K562 (cell line): ENCODE results near the gene CDKN1B. TPM values are rescaled to one million over a fixed set of nuclear protein-coding genes. Genes with fewer than 3 reads are reported as not detected.

Experiments used
- ATAC-seq: fragments of 200-7000 bp; cut with Tn5 transposase; 3 replicates; pipeline ENCODE4 v1.9.1; 2020; ENCODE audit warnings: moderate library complexity
- BruUV-seq: library from RNA; stranded (reverse); fragments of 400-500 nt; replicated peaks from 2 replicates; lab custom pipeline; 2021; lab: Mats Ljungman, UMichigan
- CTCF ChIA-PET: fragments of 300-600 bp; formaldehyde crosslinking; extraction: SDS; loops from one replicate; lab custom pipeline; 2021; ENCODE audit warnings: low intra/inter-chr PET ratio; lab: Yijun Ruan, JAX
- POLR2A ChIA-PET: fragments of 300-600, 350-650 bp; sonication (Branson Sonifier 250); formaldehyde crosslinking; extraction: SDS; loops from one replicate; lab custom pipeline; 2021; ENCODE audit warnings: antibody characterized with exemption, inconsistent platforms; lab: Yijun Ruan, JAX
- DNase-seq, 4 experiments: peaks; one replicate each; pipeline versions ENCODE4 v3.0.0 to v3.0.0-alpha.2; 2011 to 2018; ENCODE audit warnings: low spot score in 3 of 4, mixed read lengths in 3 of 4; ENCODE audit errors: extremely low read depth in 1 of 4
- FAIRE-seq: peaks from 2 replicates; lab custom pipeline; 2011; peaks lifted over from hg19 to GRCh38; lab: Jason Lieb, UNC
- H2AFZ ChIP-seq: 2 replicates; pipeline ENCODE4 v1.6.0; 2011; ENCODE audit warnings: low read depth, low read length, control low read depth, inconsistent platforms
- H3K27ac ChIP-seq: fragments of 200-600 bp; 3 replicates; pipeline ENCODE4 v1.8.0; 2011; ENCODE audit warnings: low read depth, mild to moderate bottlenecking, control low read depth, inconsistent platforms, low read length, moderate library complexity, mixed read lengths; ENCODE audit errors: extremely low read depth
- H3K27me3 ChIP-seq, 2 experiments: fragments of 300-600 bp in 1 of 2; 2 replicates in 1 of 2; 3 replicates in 1 of 2; pipeline versions ENCODE4 v1.6.0 to v1.8.0; 2011; ENCODE audit warnings: inconsistent platforms in 2 of 2, low read length in 2 of 2, mild to moderate bottlenecking in 1 of 2, mixed read lengths in 1 of 2, moderate library complexity in 1 of 2; ENCODE audit not compliant: control insufficient read depth in 2 of 2, insufficient read depth in 2 of 2
- H3K36me3 ChIP-seq: fragments of 300-600 bp; 3 replicates; pipeline ENCODE4 v1.8.0; 2011; ENCODE audit warnings: mild to moderate bottlenecking, low read length, inconsistent platforms; ENCODE audit not compliant: control insufficient read depth, insufficient read depth
- H3K4me1 ChIP-seq, 2 experiments: fragments of 200-600 bp in 1 of 2; replicated peaks in 1 of 2; 2 replicates in 1 of 2; 3 replicates in 1 of 2; pipeline versions ENCODE4 v1.5.1 to v1.8.0; 2011; ENCODE audit warnings: inconsistent platforms in 2 of 2, low read length in 2 of 2, mild to moderate bottlenecking in 1 of 2, mixed read lengths in 1 of 2, moderate library complexity in 1 of 2; ENCODE audit not compliant: control insufficient read depth in 2 of 2, insufficient read depth in 2 of 2
- H3K4me2 ChIP-seq: 2 replicates; pipeline ENCODE4 v1.6.1; 2011; ENCODE audit warnings: low read length, control low read depth, inconsistent platforms, mixed read lengths; ENCODE audit not compliant: insufficient read depth
- H3K4me3 ChIP-seq: fragments of 200-600 bp; sonication (generic), shearing (Covaris generic); 2 replicates; pipeline ENCODE4 v1.5.1; 2016; ENCODE audit warnings: control low read depth, inconsistent platforms
- H3K79me2 ChIP-seq: fragments of 200-600 bp; 3 replicates; pipeline ENCODE4 v1.8.0; 2011; ENCODE audit warnings: low read length, inconsistent platforms; ENCODE audit not compliant: control insufficient read depth, insufficient read depth
- H3K9ac ChIP-seq, 2 experiments: 2 replicates each; pipeline versions ENCODE4 v1.6.0 to v1.6.1; 2011; ENCODE audit warnings: low read depth in 2 of 2, low read length in 2 of 2, control low read depth in 1 of 2, inconsistent platforms in 1 of 2, mild to moderate bottlenecking in 1 of 2, mixed read lengths in 1 of 2; ENCODE audit not compliant: insufficient read depth in 1 of 2
- H3K9me1 ChIP-seq: one replicate; pipeline ENCODE4 v1.6.0; 2011; ENCODE audit warnings: inconsistent platforms, mild to moderate bottlenecking, low read length, moderate library complexity; ENCODE audit not compliant: control insufficient read depth, insufficient read depth
- H3K9me3 ChIP-seq: replicated peaks from 2 replicates; pipeline ENCODE4 v1.5.1; 2011; ENCODE audit warnings: low read depth, low read length, inconsistent platforms; ENCODE audit not compliant: control insufficient read depth, insufficient read depth
- H4K20me1 ChIP-seq: replicated peaks from 2 replicates; pipeline ENCODE4 v1.6.1; 2011; ENCODE audit warnings: low read length, inconsistent platforms, mixed read lengths; ENCODE audit not compliant: control insufficient read depth, insufficient read depth
- CHD2 ChIP-seq: IDR thresholded peaks from 2 replicates; pipeline ENCODE4 v1.6.1; 2011; ENCODE audit warnings: low read depth, low read length
- FOXM1 ChIP-seq, 2 experiments: fragments of 450-650 bp in 1 of 2; sonication (generic) in 1 of 2; formaldehyde crosslinking in 1 of 2; IDR thresholded peaks; 2 replicates each; pipeline versions ENCODE4 v1.6.1 to v1.9.0; 2017 to 2022; ENCODE audit warnings: low read depth in 2 of 2, mild to moderate bottlenecking in 2 of 2, missing genetic modification reagents in 1 of 2, moderate library complexity in 1 of 2
- HDAC3 ChIP-seq: fragments of 450-650 bp; IDR thresholded peaks from 2 replicates; pipeline ENCODE4 v1.6.1; 2018; ENCODE audit warnings: borderline replicate concordance, mild to moderate bottlenecking, moderate library complexity; ENCODE audit not compliant: partially characterized antibody
- SIN3B ChIP-seq: fragments of 450-650 bp; IDR thresholded peaks from 2 replicates; pipeline ENCODE4 v1.6.1; 2017; ENCODE audit warnings: low read depth, mild to moderate bottlenecking, moderate library complexity
- SIX5 ChIP-seq, 2 experiments: IDR thresholded peaks; 2 replicates each; pipeline ENCODE4 v1.6.1; 2011; ENCODE audit warnings: low read length in 2 of 2, borderline replicate concordance in 1 of 2, low read depth in 1 of 2, mild to moderate bottlenecking in 1 of 2, moderate library complexity in 1 of 2; ENCODE audit not compliant: insufficient read depth in 1 of 2
- ZNF79 ChIP-seq: fragments of 250-450 bp; sonication (Bioruptor Pico); IDR thresholded peaks from 2 replicates; pipeline ENCODE4 v1.4.0; 2020; ENCODE audit warnings: low read depth, mild to moderate bottlenecking, moderate library complexity
- WGBS: fragments of 100-300 bp; shearing (Covaris generic); methylation state at CpG from one replicate; pipeline ENCODE4 v1.1.6; 2016; ENCODE audit warnings: low coverage, mixed read lengths; ENCODE audit not compliant: insufficient coverage; ENCODE audit errors: missing lambda C conversion rate; 5-methylcytosine and 5-hydroxymethylcytosine counted together
- in situ Hi-C: fragments of 300-500 bp; cut with MboI; formaldehyde crosslinking; loops from 4 replicates; pipeline ENCODE4 v1.15.0; 2018; ENCODE audit warnings: inconsistent platforms, mixed read lengths
- intact Hi-C: fragments of 100-400 bp; cut with micrococcal nuclease; formaldehyde crosslinking; loops from 2 replicates; pipeline ENCODE4 v1.14.2; 2022
- polyA plus RNA-seq, 8 experiments: library from polyadenylated mRNA; depleted of rRNA in 4 of 8; stranded (reverse) in 5 of 8; unstranded in 3 of 8; fragments of >200 nt; fragmentation: Nextera tagmentation in 2 of 8; fragmentation: Illumina TruSeq in 1 of 8; extraction: Ambion mirVana in 2 of 8; extraction: Trizol in 1 of 8; gene quantifications; 2 replicates each; pipeline versions ENCODE4 v1.2.1 to v1.2.3, GENCODE V29; 2011 to 2014; ENCODE audit warnings: inconsistent platforms in 1 of 8, missing spikeins in 1 of 8
- total RNA-seq, 7 experiments: library from RNA; depleted of rRNA in 6 of 7; stranded (reverse); fragments of >200 nt in 6 of 7; fragmentation: Illumina TruSeq in 2 of 7; extraction: Trizol in 2 of 7; gene quantifications; 2 replicates each; pipeline versions ENCODE4 v1.2.1 to v1.2.3, GENCODE V29; 2011 to 2021; ENCODE audit warnings: low replicate concordance in 1 of 7
- TF ChIP-seq, protein P1 (sequence below), 2 experiments: fragments of 450-650 bp in 1 of 2; sonication (generic) in 1 of 2; formaldehyde crosslinking in 1 of 2; IDR thresholded peaks in 1 of 2; conservative IDR thresholded peaks in 1 of 2; 2 replicates each; pipeline versions ENCODE4 v1.6.1 to v1.8.1; 2016 to 2023; ENCODE audit warnings: mild to moderate bottlenecking in 2 of 2, moderate library complexity in 2 of 2, inconsistent platforms in 1 of 2, missing genetic modification reagents in 1 of 2

CDKN1B gene
- total and polyA plus RNA-seq, 9 of the 15 experiments (the other 6 are each of a cell fraction or from before 2014, with no cell fraction given) = 2.6 to 35.2 (median 15.5) TPM

DNA sequence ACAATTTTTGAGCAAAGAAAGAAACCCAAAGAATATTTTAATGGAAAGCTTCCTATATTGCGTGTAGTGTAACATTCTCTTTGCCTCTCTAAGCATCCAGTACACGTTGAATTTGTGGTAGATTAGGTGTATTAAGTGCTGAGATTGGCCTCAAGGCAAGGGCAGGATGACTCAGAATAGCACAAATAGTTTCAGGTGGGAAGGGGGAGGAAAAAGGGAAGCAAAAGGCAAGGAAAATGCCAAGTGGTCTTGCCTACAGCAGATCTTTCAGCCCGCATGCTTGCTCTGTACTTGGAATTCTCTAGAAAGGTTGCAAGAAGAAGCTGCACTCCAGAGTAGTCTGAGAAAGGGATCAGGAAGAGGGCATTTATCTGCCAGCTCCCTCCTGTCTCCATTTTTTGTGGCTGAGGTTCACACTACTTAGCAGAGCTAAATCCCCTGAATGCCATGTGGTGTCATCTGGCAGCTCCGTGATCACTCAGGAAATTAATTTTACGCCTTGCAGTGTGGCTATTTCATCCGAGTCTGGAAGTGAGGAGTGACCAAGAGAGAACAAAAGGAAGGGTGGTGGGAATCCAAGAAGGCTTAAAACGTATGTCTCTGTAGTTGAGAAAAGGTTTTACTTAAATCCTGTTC lies 28.5 kb downstream of the CDKN1B start:
- intact Hi-C loops = no loop called here

More for the DNA sequence above, 28.5 kb downstream of the CDKN1B start:
- H3K9me3 ChIP-seq = no peaks in the 10 kb centered on the region
- BruUV-seq = no TSS peak
- CTCF ChIA-PET = no interaction called here
- DNase-seq (no peak), FAIRE-seq (no peak), ATAC-seq (no peak)
- H3K9me1 ChIP-seq = no peaks in the 10 kb centered on the region
- no peaks in the 10 kb centered on the region for H3K36me3 ChIP-seq
- no peaks in the 10 kb centered on the region for H4K20me1 ChIP-seq
- H3K27ac ChIP-seq = no peak overlapping the region
- WGBS = 63% methylated on average over 6 of the region's 7 CpGs
- POLR2A ChIA-PET = interaction anchor here (0.9 kb wide), 1 partner anchor 12 kb away, joined by 3 read pairs; no protein-coding TSS in a partner anchor
- no peak overlapping the region for H2AFZ ChIP-seq
- peaks cover 3 to 4% of the 10 kb centered on the region in 2 experiments; a peak in 3 of 5 replicates for H3K4me1 ChIP-seq
- in situ Hi-C loops = no loop called here
- no peak overlapping the region for H3K9ac ChIP-seq
- no peak for TF ChIP-seq FOXM1 (IDR thresholded peaks at IDR 0.05; ENCODE audit: low read depth)
- TF ChIP-seq FOXM1 (CRISPR knock-in tag; IDR thresholded peaks at IDR 0.05; ENCODE audit: low read depth) = no peak
- no peak for TF ChIP-seq SIN3B
- TF ChIP-seq HDAC3 = no peak
- TF ChIP-seq SIX5 (IDR thresholded peaks at IDR 0.05; ENCODE audit: borderline replicate concordance in 1 of 2, insufficient read depth in 1 of 2, low read depth in 1 of 2, low read length in 2 of 2) = no peak
- TF ChIP-seq ZNF79 (CRISPR knock-in tag) = no peak
- no peak for TF ChIP-seq CHD2
- TF ChIP-seq, protein P1, sequence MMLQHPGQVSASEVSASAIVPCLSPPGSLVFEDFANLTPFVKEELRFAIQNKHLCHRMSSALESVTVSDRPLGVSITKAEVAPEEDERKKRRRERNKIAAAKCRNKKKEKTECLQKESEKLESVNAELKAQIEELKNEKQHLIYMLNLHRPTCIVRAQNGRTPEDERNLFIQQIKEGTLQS (IDR thresholded peaks at IDR 0.05) = no peak
- TF ChIP-seq, protein P1 (CRISPR knock-in tag; conservative IDR thresholded peaks at IDR 0.05) = no peak
- no peaks in the 10 kb centered on the region for H3K27me3 ChIP-seq
- no peak overlapping the region for H3K4me3 ChIP-seq
- H3K4me2 ChIP-seq = no peak overlapping the region
- H3K79me2 ChIP-seq = no peaks in the 10 kb centered on the region
